Chondrocyte (in vitro differentiated cells): ENCODE measurements around the gene SETD7. TPM values are rescaled to one million over a fixed set of nuclear protein-coding genes. Genes with fewer than 3 reads are reported as not detected.
"Not testable (repeated sequence)": the region's sequence is repeated elsewhere in the genome, so short reads cannot be mapped to it uniquely, and the experiment has no call there.

ENCODE experiments used
- DNase-seq: peaks from one replicate; pipeline ENCODE4 v3.0.0; 2021; ENCODE audit warnings: mixed read lengths, low spot score
- H3K27ac Mint-ChIP-seq: one replicate; pipeline ENCODE4 v1.8.0; 2021; ENCODE audit warnings: mild to moderate bottlenecking, moderate library complexity, mixed read lengths; ENCODE audit not compliant: unreplicated experiment
- H3K27me3 Mint-ChIP-seq: 2 replicates; pipeline ENCODE4 v1.8.0; 2021; ENCODE audit warnings: low read depth, mixed read lengths
- H3K36me3 Mint-ChIP-seq: 2 replicates; pipeline ENCODE4 v1.8.0; 2021; ENCODE audit warnings: low read depth, mixed read lengths
- H3K4me1 Mint-ChIP-seq: 2 replicates; pipeline ENCODE4 v1.8.0; 2021; ENCODE audit warnings: low read depth, mild to moderate bottlenecking, mixed read lengths
- H3K4me3 Mint-ChIP-seq: one replicate; pipeline ENCODE4 v1.8.0; 2021; ENCODE audit warnings: mild to moderate bottlenecking, moderate library complexity, mixed read lengths; ENCODE audit not compliant: unreplicated experiment
- H3K9me3 Mint-ChIP-seq: 2 replicates; pipeline ENCODE4 v1.8.0; 2021; ENCODE audit warnings: low read depth, mixed read lengths
- total RNA-seq: library from RNA; stranded (reverse); gene quantifications from 3 replicates; pipeline ENCODE4 v1.2.1, GENCODE V29; 2021
- TF ChIP-seq, protein P1 (sequence below): fragments of 200-600 bp; sonication (generic); IDR thresholded peaks from 2 replicates; pipeline ENCODE4 v1.5.0; 2021; ENCODE audit warnings: antibody characterized with exemption, mild to moderate bottlenecking, moderate library complexity

Gene SETD7
- total RNA-seq, 1 donor from 2014 or later, result 56.3 TPM

- H3K36me3 Mint-ChIP-seq, result peaks cover 18% of the 10 kb centered on the region
- H3K27ac Mint-ChIP-seq, result no peak overlapping the region
- TF ChIP-seq, protein P1, sequence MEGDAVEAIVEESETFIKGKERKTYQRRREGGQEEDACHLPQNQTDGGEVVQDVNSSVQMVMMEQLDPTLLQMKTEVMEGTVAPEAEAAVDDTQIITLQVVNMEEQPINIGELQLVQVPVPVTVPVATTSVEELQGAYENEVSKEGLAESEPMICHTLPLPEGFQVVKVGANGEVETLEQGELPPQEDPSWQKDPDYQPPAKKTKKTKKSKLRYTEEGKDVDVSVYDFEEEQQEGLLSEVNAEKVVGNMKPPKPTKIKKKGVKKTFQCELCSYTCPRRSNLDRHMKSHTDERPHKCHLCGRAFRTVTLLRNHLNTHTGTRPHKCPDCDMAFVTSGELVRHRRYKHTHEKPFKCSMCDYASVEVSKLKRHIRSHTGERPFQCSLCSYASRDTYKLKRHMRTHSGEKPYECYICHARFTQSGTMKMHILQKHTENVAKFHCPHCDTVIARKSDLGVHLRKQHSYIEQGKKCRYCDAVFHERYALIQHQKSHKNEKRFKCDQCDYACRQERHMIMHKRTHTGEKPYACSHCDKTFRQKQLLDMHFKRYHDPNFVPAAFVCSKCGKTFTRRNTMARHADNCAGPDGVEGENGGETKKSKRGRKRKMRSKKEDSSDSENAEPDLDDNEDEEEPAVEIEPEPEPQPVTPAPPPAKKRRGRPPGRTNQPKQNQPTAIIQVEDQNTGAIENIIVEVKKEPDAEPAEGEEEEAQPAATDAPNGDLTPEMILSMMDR, result no peak
These were observed 86.2 kb downstream of the SETD7 start for GRCh38 chr4:139469869-139470268.

DNA sequence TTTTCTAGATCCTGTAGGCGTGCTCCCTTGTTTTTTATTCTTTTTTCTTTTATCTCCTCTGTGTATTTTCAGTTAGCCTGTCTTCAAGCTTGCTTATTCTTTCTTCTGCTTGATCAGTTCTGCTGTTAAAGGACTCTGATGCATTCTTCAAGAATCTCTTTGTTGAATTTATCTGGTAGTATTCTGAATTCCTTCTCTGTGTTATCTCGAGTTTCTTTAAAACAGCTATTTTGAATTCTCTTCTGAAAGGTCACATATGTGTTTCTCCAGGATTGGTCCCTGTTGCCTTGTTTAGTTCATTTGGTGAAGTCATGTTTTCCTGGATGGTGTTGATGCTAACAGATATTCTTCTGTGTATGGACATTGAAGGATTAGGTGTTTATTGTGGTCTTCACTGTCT lies 86.8 kb downstream of the SETD7 start:
- Mint-ChIP-seq H3K9me3 (peaks cover 22% of the 10 kb centered on the region), H3K36me3 (peaks cover 16% of the 10 kb centered on the region), H3K27me3 (no peaks in the 10 kb centered on the region), H3K4me1 (peaks cover 13% of the 10 kb centered on the region), H3K27ac (peak overlapping the region; percentile 2), H3K4me3 (no peak overlapping the region)
- TF ChIP-seq, protein P1, result no peak
- no peak for DNase-seq

More at GRCh38 chr4:139469869-139470268, 86.2 kb downstream of the SETD7 start:
- Mint-ChIP-seq H3K4me3 (no peak overlapping the region), H3K9me3 (peaks cover 22% of the 10 kb centered on the region), H3K4me1 (peaks cover 13% of the 10 kb centered on the region), H3K27me3 (no peaks in the 10 kb centered on the region)
- DNase-seq, result no peak

DNA sequence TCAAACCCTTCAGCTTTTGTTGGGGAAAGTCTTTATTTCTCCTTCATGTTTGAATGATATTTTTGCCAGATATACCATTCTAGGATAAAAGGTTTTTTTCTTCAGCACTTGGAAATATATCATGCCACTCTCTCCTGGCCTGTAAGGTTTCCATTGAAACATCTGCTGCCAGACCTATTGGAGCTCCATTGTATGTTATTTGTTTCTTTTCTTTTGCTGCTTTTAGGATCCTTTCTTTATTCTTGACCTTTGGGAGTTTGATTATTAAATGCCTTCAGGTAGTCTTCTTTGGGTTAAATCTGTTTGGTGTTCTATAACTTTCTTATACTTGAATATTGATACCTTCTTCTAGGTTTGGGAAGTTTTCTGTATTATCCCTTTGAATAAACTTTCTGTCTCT lies 87.3 kb downstream of the SETD7 start:
- H3K9me3 Mint-ChIP-seq, result peaks cover 22% of the 10 kb centered on the region
- not testable (repeated sequence) for H3K4me3 Mint-ChIP-seq, H3K27me3 Mint-ChIP-seq, DNase-seq, H3K27ac Mint-ChIP-seq
- H3K36me3 Mint-ChIP-seq, result peaks cover 16% of the 10 kb centered on the region
- H3K4me1 Mint-ChIP-seq, result peaks cover 17% of the 10 kb centered on the region

- DNase-seq, result no peak
- Mint-ChIP-seq H3K4me1 (peaks cover 29% of the 10 kb centered on the region), H3K27me3 (no peaks in the 10 kb centered on the region), H3K9me3 (peaks cover 13% of the 10 kb centered on the region), H3K4me3 (no peak overlapping the region), H3K27ac (no peak overlapping the region), H3K36me3 (peaks cover 2% of the 10 kb centered on the region)
- TF ChIP-seq, protein P1, result no peak
These were observed 90.1 kb downstream of the SETD7 start for GRCh38 chr4:139465922-139466321.

GRCh38 chr4:139464512-139464911 lies 91.5 kb downstream of the SETD7 start:
- H3K9me3 Mint-ChIP-seq, result peaks cover 13% of the 10 kb centered on the region
- H3K4me1 Mint-ChIP-seq, result peaks cover 33% of the 10 kb centered on the region
- H3K4me3 Mint-ChIP-seq, H3K36me3 Mint-ChIP-seq, H3K27ac Mint-ChIP-seq, H3K27me3 Mint-ChIP-seq, DNase-seq: not testable (repeated sequence)

- TF ChIP-seq, protein P1, result no peak
- Mint-ChIP-seq H3K36me3 (no peaks in the 10 kb centered on the region), H3K9me3 (no peaks in the 10 kb centered on the region), H3K27ac (peak overlapping the region; percentile 74), H3K27me3 (no peaks in the 10 kb centered on the region), H3K4me3 (no peak overlapping the region), H3K4me1 (peaks cover 59% of the 10 kb centered on the region)
- no peak for DNase-seq
These were observed 94.9 kb downstream of the SETD7 start for GRCh38 chr4:139461022-139461628.
